Heart left ventricle (tissue), 16 donors: ENCODE measurements around the gene IL36B. TPM values are rescaled to one million over a fixed set of nuclear protein-coding genes. Genes with fewer than 3 reads are reported as not detected.

Experiments
- ATAC-seq, 4 donors: fragments of 200-7000 bp; cut with Tn5 transposase; one replicate each; pipeline ENCODE4 v1.9.1; 2020 to 2022; ENCODE audit warnings: moderate library complexity in 4 of 4, mild to moderate bottlenecking in 3 of 4, moderate number of reproducible peaks in 1 of 4
- DNase-seq, 5 donors: peaks; one replicate each; pipeline ENCODE4 v3.0.0-alpha.2; 2020
- H3K27ac ChIP-seq, 12 donors: fragments of 200-600 bp; sonication (generic) in 4 of 12; one replicate each; pipeline versions ENCODE4 v1.5.0 to v1.8.0; 2016 to 2022; ENCODE audit warnings: mild to moderate bottlenecking in 2 of 12
- H3K27me3 ChIP-seq, 9 donors: fragments of 200-600 bp; sonication (generic) in 2 of 9; one replicate each; pipeline versions ENCODE4 v1.5.1 to v1.8.0; 2016 to 2022; ENCODE audit warnings: mild to moderate bottlenecking in 3 of 9
- H3K36me3 ChIP-seq, 9 donors: fragments of 200-600 bp; sonication (generic) in 2 of 9; one replicate each; pipeline versions ENCODE4 v1.5.0 to v1.8.0; 2018 to 2022; ENCODE audit warnings: mild to moderate bottlenecking in 2 of 9
- H3K4me1 ChIP-seq, 12 donors: fragments of 200-600 bp; sonication (generic) in 4 of 12; one replicate each; pipeline versions ENCODE4 v1.5.0 to v1.8.0; 2016 to 2022; ENCODE audit warnings: mild to moderate bottlenecking in 3 of 12
- H3K4me3 ChIP-seq, 12 donors: fragments of 200-600 bp; sonication (generic) in 4 of 12; one replicate each; pipeline versions ENCODE4 v1.5.0 to v1.8.0; 2017 to 2022; ENCODE audit warnings: mild to moderate bottlenecking in 9 of 12, moderate library complexity in 4 of 12
- H3K9me3 ChIP-seq, 12 donors: fragments of 200-600 bp; sonication (generic) in 4 of 12; one replicate each; pipeline versions ENCODE4 v1.5.0 to v1.8.0; 2016 to 2022; ENCODE audit warnings: mild to moderate bottlenecking in 1 of 12
- POLR2A ChIP-seq, 2 donors: fragments of 450-650 bp; IDR thresholded peaks; one replicate each; pipeline ENCODE4 v1.6.1; 2017; ENCODE audit warnings: antibody characterized with exemption in 2 of 2, mild to moderate bottlenecking in 2 of 2, moderate library complexity in 2 of 2
- WGBS, 4 donors: extraction: QIAGEN DNeasy Blood & Tissue Kit in 2 of 4; methylation state at CpG; one replicate each; pipeline versions ENCODE4 v1.1.5 to v1.1.7; 2013 to 2018; 5-methylcytosine and 5-hydroxymethylcytosine counted together
- intact Hi-C, 10 donors: fragments of 100-400 bp; cut with DNase I; formaldehyde crosslinking; loops; one replicate each; pipeline versions ENCODE4 v1.11.1 to v1.14.2; 2022
- polyA plus RNA-seq, 2 donors: library from polyadenylated mRNA; stranded (reverse); fragments of 200-250 nt; gene quantifications; one replicate each; pipeline ENCODE4 v1.2.3, GENCODE V29; 2013
- total RNA-seq, 9 donors: library from RNA; depleted of rRNA in 2 of 9; stranded (reverse); fragments of >200 nt in 2 of 9; fragmentation: NEBNext Ultra II Directional in 3 of 9; extraction: Animal tissue kit (Norgen Biotek cat#: 25700) in 3 of 9; gene quantifications; one replicate each; pipeline versions ENCODE4 v1.1.0 to v1.2.4, GENCODE V29; 2016 to 2023
- TF ChIP-seq, protein P1 (sequence below), 12 donors: fragments of 200-600 bp; sonication (generic) in 4 of 12; IDR thresholded peaks; one replicate each; pipeline versions ENCODE4 v1.5.0 to v1.8.0; 2018 to 2022; ENCODE audit warnings: antibody characterized with exemption in 12 of 12, mild to moderate bottlenecking in 5 of 12
- donor health status: ischemic (EF 13 %, LVEDD 7.1; RV severe dilation, severe dysfunction).
- donor health status: healthy with polysubstance abuse.
- donor health status: DM: no; HTN: yes; CAD: no.
- donor health status: DM: no; HTN: no; CAD: no.
- donor health status: ischemic (EF 25% LVEDD 6.9; RV normal size, moderate dysfunction).
- donor health status: ischemic (EF 25% LVEDD 5.7; RV mildly dilated, moderate dysfunction).
- donor health status: healthy.
- donor health status: DM: yes; HTN: yes; CAD: no.
- donor health status: ischemic (EF 35%, LVEDD 5.7; RV mildly dilated, moderate dysfunction).
- donor health status: nonischemic (EF 11% LVEDD 7.7; RV severe dilation, severe dysfunction).
- donor health status: DM: yes; HTN: yes; CAD: no.
- donor health status: PGD.
- donor health status: ischemic (EF 29% LVEDD 5.4; RV normal size, mild dysfunction).
- donor health status: nonischemic (EF 23%, LVEDD 6.1; RV moderate dilation, normal function).

The IL36B gene
- total and polyA plus RNA-seq, 11 donors: not detected

DNA sequence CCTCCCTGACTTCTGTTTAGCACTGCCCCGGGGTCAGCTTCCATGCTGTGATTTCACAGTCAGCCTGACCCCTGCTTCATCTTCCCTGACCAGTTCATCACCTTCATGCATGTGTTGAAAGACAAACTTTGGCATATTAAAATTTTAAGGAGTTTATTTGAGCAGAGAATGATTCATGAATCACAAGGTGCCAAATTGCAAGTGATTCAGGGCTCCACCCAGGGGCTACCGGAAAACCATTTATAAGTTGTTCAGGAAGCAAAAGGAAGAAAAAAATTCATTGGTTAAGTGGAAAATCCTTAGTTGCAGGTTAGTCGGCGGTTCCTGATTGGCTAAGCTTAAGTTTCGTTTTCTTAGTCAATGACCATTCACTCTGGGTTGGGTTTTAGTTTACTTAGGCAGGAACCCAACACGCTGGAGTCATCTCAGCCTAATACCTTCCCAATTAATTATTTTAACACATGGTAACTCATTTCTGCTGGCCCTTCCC, 25.7 kb upstream of the IL36B start:
- Histone ChIP-seq H3K36me3 (no peaks in the 10 kb centered on the region), H3K27me3 (peaks cover 0 to 5% (median 0%) of the 10 kb centered on the region in 9 donors), H3K9me3 (no peaks in the 10 kb centered on the region), H3K4me3 (no peak overlapping the region), H3K27ac (no peak overlapping the region), H3K4me1 (peaks cover 0 to 8% (median 0%) of the 10 kb centered on the region in 12 donors)
- 58 to 64% (median 60%) methylated on average over 6 of the region's 6 CpGs for WGBS, 4 donors
- intact Hi-C loops: no loop called here
- TF ChIP-seq POLR2A (IDR thresholded peaks at IDR 0.05): no peak
- TF ChIP-seq, protein P1, sequence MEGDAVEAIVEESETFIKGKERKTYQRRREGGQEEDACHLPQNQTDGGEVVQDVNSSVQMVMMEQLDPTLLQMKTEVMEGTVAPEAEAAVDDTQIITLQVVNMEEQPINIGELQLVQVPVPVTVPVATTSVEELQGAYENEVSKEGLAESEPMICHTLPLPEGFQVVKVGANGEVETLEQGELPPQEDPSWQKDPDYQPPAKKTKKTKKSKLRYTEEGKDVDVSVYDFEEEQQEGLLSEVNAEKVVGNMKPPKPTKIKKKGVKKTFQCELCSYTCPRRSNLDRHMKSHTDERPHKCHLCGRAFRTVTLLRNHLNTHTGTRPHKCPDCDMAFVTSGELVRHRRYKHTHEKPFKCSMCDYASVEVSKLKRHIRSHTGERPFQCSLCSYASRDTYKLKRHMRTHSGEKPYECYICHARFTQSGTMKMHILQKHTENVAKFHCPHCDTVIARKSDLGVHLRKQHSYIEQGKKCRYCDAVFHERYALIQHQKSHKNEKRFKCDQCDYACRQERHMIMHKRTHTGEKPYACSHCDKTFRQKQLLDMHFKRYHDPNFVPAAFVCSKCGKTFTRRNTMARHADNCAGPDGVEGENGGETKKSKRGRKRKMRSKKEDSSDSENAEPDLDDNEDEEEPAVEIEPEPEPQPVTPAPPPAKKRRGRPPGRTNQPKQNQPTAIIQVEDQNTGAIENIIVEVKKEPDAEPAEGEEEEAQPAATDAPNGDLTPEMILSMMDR (IDR thresholded peaks at IDR 0.05): no peak
- ATAC-seq (peak in 2 of 4 donors; percentile 38 to 72), DNase-seq (no peak)

DNA sequence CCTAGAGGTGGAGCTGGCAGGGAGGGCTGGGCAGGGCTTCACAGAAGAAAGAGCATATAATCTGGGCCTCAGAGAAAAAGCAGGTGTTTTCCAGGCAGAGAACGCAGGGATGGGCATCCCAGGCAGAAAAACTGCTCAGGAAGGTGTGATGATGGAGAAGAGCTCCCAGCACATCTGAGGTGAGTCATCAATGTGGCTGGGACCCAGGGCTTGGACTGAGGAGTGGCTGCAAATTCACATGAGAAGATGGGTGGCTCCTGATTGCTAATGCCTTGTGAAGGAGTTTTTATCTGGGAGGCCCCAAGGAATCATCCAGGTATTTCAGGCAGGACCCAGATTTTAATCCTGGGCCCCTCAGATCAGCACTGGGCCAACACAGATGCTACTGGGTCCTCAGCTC, 25.3 kb upstream of the IL36B start:
- no peaks in the 10 kb centered on the region for H3K9me3 ChIP-seq
- peaks cover 0 to 5% (median 0%) of the 10 kb centered on the region in 9 donors for H3K27me3 ChIP-seq
- no peak for TF ChIP-seq POLR2A (IDR thresholded peaks at IDR 0.05)
- TF ChIP-seq, protein P1 (IDR thresholded peaks at IDR 0.05): no peak
- no peak overlapping the region for H3K4me3 ChIP-seq
- DNase-seq (no peak), ATAC-seq (no peak)
- intact Hi-C loops: no loop called here
- H3K36me3 ChIP-seq: no peaks in the 10 kb centered on the region
- peaks cover 0 to 10% (median 0%) of the 10 kb centered on the region in 12 donors for H3K4me1 ChIP-seq
- WGBS, 4 donors: 60 to 78% (median 66%) methylated on average over 1 of the region's 1 CpG
- no peak overlapping the region for H3K27ac ChIP-seq

DNA sequence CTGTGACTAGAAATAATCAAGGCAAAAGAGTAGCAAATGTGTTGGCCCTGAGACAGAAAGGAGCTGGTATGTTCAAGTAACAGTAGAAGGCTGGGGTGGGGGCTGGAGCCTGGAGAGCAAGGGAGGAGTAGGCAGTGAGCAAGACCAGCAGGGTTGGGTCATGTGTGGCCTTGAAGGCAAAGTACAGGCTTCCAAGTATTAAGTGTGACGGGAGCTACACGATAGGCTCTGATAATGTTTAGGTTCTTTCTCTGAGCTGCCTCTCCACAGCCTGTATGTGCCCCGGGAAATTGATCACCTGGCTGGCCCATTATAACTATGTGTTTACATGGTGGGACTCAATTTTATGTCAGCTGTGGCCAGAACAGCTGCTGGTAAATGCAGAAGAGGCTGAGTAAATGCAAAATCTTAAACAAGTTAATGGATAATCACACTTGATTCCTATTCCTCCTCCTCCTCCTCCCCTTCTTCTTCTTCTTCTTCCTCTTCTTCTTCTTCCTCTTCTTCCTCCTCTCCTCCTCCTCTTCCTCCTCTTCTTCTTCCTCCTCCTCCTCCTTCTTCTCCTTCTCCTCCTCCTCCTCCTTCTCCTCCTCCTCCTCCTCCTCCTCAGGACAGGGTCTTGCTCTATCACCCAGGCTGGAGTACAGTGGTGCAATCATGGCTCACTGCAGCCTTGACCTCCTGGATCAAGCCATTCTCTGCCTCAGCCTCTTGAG, 24.4 kb upstream of the IL36B start:
- 70 to 88% (median 72%) methylated on average over 3 of the region's 3 CpGs for WGBS, 4 donors

DNA sequence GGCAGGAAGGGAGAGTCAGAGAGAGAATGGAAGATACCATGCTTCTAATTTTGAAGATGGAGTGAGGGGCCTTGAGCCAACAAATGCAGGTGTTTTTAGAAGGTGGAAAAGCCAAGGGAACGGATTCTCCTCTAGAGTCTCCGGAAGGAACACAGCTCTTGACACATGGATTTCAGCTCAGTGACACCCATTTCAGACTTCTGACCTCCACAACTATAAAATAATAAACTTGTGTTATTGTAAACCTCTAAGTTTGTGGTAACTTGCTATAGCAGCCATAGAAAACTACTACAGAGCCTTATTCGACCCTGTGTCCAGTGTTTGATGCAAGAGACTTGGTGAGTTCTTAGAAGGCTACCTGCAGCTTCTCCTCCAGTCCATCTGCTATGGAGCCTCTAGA, 22.9 kb upstream of the IL36B start:
- peaks cover 0 to 10% (median 0%) of the 10 kb centered on the region in 12 donors for H3K4me1 ChIP-seq
- 83 to 97% (median 89%) methylated on average over 3 of the region's 3 CpGs for WGBS, 4 donors
- intact Hi-C loops: no loop called here
- H3K4me3 ChIP-seq: no peak overlapping the region
- H3K27me3 ChIP-seq: no peaks in the 10 kb centered on the region
- ATAC-seq (no peak), DNase-seq (no peak)
- no peaks in the 10 kb centered on the region for H3K9me3 ChIP-seq
- H3K36me3 ChIP-seq: no peaks in the 10 kb centered on the region
- TF ChIP-seq, protein P1 (IDR thresholded peaks at IDR 0.05): no peak
- TF ChIP-seq POLR2A (IDR thresholded peaks at IDR 0.05): no peak
- H3K27ac ChIP-seq: no peak overlapping the region

More for the DNA sequence above, 24.4 kb upstream of the IL36B start:
- H3K27me3 ChIP-seq: peaks cover 0 to 5% (median 0%) of the 10 kb centered on the region in 9 donors
- H3K36me3 ChIP-seq: no peaks in the 10 kb centered on the region
- H3K9me3 ChIP-seq: no peaks in the 10 kb centered on the region
- no peak for TF ChIP-seq POLR2A (IDR thresholded peaks at IDR 0.05)
- TF ChIP-seq, protein P1 (IDR thresholded peaks at IDR 0.05): no peak
- no peak overlapping the region for H3K4me3 ChIP-seq
- intact Hi-C loops: no loop called here
- no peak overlapping the region for H3K27ac ChIP-seq
- peaks cover 0 to 10% (median 0%) of the 10 kb centered on the region in 12 donors for H3K4me1 ChIP-seq
- ATAC-seq: no peak
- DNase-seq: no peak
